Trophoblast cell (in vitro differentiated cells and primary cell): Measurements from ENCODE around the gene SLC4A1.
"Not testable (repeated sequence)": the region's sequence is repeated elsewhere in the genome, so short reads cannot be mapped to it uniquely, and the experiment has no call there.

ENCODE experiments used
- DNase-seq, 2 donors: peaks; one replicate each; pipeline ENCODE4 v3.0.0-alpha.2; 2016
- H2AFZ ChIP-seq: 2 replicates; pipeline ENCODE4 v1.6.1; 2013; ENCODE audit warnings: low read length, moderate library complexity, mild to moderate bottlenecking; ENCODE audit not compliant: insufficient read depth, poor library complexity
- H2AK5ac ChIP-seq: 2 replicates; pipeline ENCODE4 v1.6.1; 2013; ENCODE audit warnings: mild to moderate bottlenecking, low read length
- H2BK120ac ChIP-seq: 2 replicates; pipeline ENCODE4 v1.6.1; 2013; ENCODE audit warnings: low read length, mild to moderate bottlenecking, moderate library complexity; ENCODE audit not compliant: insufficient read depth, poor library complexity
- H2BK12ac ChIP-seq: 2 replicates; pipeline ENCODE4 v1.6.1; 2013; ENCODE audit warnings: mild to moderate bottlenecking, low read length, moderate library complexity
- H2BK5ac ChIP-seq: 2 replicates; pipeline ENCODE4 v1.6.1; 2013; ENCODE audit warnings: low read length, low read depth, moderate library complexity, mild to moderate bottlenecking; ENCODE audit not compliant: poor library complexity
- H3K14ac ChIP-seq: 2 replicates; pipeline ENCODE4 v1.6.1; 2013; ENCODE audit warnings: mild to moderate bottlenecking, low read length
- H3K18ac ChIP-seq: 2 replicates; pipeline ENCODE4 v1.6.1; 2013; ENCODE audit warnings: mild to moderate bottlenecking, low read length
- H3K23ac ChIP-seq: 2 replicates; pipeline ENCODE4 v1.6.1; 2013; ENCODE audit warnings: low read length
- H3K27ac ChIP-seq: 2 replicates; pipeline ENCODE4 v1.5.1; 2013; ENCODE audit warnings: low read depth, mild to moderate bottlenecking, inconsistent platforms, low read length, moderate library complexity
- H3K27me3 ChIP-seq: 2 replicates; pipeline ENCODE4 v1.6.1; 2013; ENCODE audit warnings: inconsistent platforms, mild to moderate bottlenecking, low read length, moderate library complexity; ENCODE audit not compliant: insufficient read depth
- H3K36me3 ChIP-seq, 2 experiments: 1 replicate in 1 of 2; 2 replicates in 1 of 2; pipeline ENCODE4 v1.6.1; 2013; ENCODE audit warnings: low read length in 2 of 2, mild to moderate bottlenecking in 2 of 2, moderate library complexity in 1 of 2; ENCODE audit not compliant: insufficient read depth in 2 of 2, control insufficient read depth in 1 of 2
- H3K4ac ChIP-seq: 2 replicates; pipeline ENCODE4 v1.6.1; 2013; ENCODE audit warnings: low read depth, mild to moderate bottlenecking, low read length, moderate library complexity
- H3K4me1 ChIP-seq, 2 experiments: 1 replicate in 1 of 2; 2 replicates in 1 of 2; pipeline ENCODE4 v1.6.1; 2013; ENCODE audit warnings: low read length in 2 of 2, mild to moderate bottlenecking in 2 of 2, moderate library complexity in 1 of 2; ENCODE audit not compliant: insufficient read depth in 2 of 2, control insufficient read depth in 1 of 2
- H3K4me2 ChIP-seq: 2 replicates; pipeline ENCODE4 v1.6.1; 2013; ENCODE audit warnings: inconsistent platforms, mild to moderate bottlenecking, low read length, moderate library complexity
- H3K4me3 ChIP-seq: 2 replicates; pipeline ENCODE4 v1.5.1; 2013; ENCODE audit warnings: mild to moderate bottlenecking, low read depth, low read length, inconsistent platforms
- H3K79me1 ChIP-seq: one replicate; pipeline ENCODE4 v1.6.1; 2013; ENCODE audit warnings: low read length
- H3K79me2 ChIP-seq: 2 replicates; pipeline ENCODE4 v1.6.1; 2013; ENCODE audit warnings: low read length, mild to moderate bottlenecking; ENCODE audit not compliant: control insufficient read depth, insufficient read depth, poor library complexity
- H3K9ac ChIP-seq: 2 replicates; pipeline ENCODE4 v1.6.1; 2013; ENCODE audit warnings: mild to moderate bottlenecking, low read length
- H3K9me3 ChIP-seq: 2 replicates; pipeline ENCODE4 v1.6.1; 2013; ENCODE audit warnings: low read depth, mild to moderate bottlenecking, control low read depth, inconsistent platforms, low read length; ENCODE audit not compliant: insufficient read depth
- H4K12ac ChIP-seq: 2 replicates; pipeline ENCODE4 v1.6.1; 2013; ENCODE audit warnings: low read depth, mild to moderate bottlenecking, low read length, moderate library complexity
- H4K8ac ChIP-seq: 2 replicates; pipeline ENCODE4 v1.6.1; 2013; ENCODE audit warnings: low read depth, mild to moderate bottlenecking, low read length, moderate library complexity
- H4K91ac ChIP-seq: one replicate; pipeline ENCODE4 v1.6.1; 2013; ENCODE audit warnings: low read depth, mild to moderate bottlenecking, low read length, moderate library complexity
- WGBS: extraction: QIAGEN DNeasy Blood & Tissue Kit; methylation state at CpG from one replicate; pipeline ENCODE4 v1.1.7; 2013; ENCODE audit warnings: missing lambda C conversion rate; ENCODE audit not compliant: insufficient read length, insufficient coverage; ENCODE audit errors: extremely low coverage; 5-methylcytosine and 5-hydroxymethylcytosine counted together

SLC4A1 gene

GRCh38 chr17:44247876-44248736, 19.8 kb downstream of the SLC4A1 start:
- no peak overlapping the region for H2BK5ac ChIP-seq
- H2AK5ac ChIP-seq, result no peak overlapping the region
- H4K91ac ChIP-seq, result no peak overlapping the region
- no CpG with 5 or more reads among the region's 10 CpGs for WGBS
- no peaks in the 10 kb centered on the region for H3K9me3 ChIP-seq
- H3K4ac ChIP-seq, result no peak overlapping the region
- H2AFZ ChIP-seq, result no peak overlapping the region
- no peaks in the 10 kb centered on the region for H3K36me3 ChIP-seq
- H3K18ac ChIP-seq, result no peak overlapping the region
- H3K4me2 ChIP-seq, result no peak overlapping the region
- no peak overlapping the region for H2BK12ac ChIP-seq
- H3K4me1 ChIP-seq, result no peaks in the 10 kb centered on the region
- no peak overlapping the region for H3K9ac ChIP-seq
- no peak overlapping the region for H3K23ac ChIP-seq
- H3K79me2 ChIP-seq, result no peaks in the 10 kb centered on the region
- no peak overlapping the region for H3K27ac ChIP-seq
- no peaks in the 10 kb centered on the region for H3K79me1 ChIP-seq
- no peak overlapping the region for H3K4me3 ChIP-seq
- no peaks in the 10 kb centered on the region for H3K27me3 ChIP-seq
- no peak overlapping the region for H4K8ac ChIP-seq
- DNase-seq, result no peak
- H4K12ac ChIP-seq, result no peak overlapping the region
- H2BK120ac ChIP-seq, result no peak overlapping the region
- no peak overlapping the region for H3K14ac ChIP-seq

GRCh38 chr17:44247440-44247841, 20.5 kb downstream of the SLC4A1 start:
- no peaks in the 10 kb centered on the region for H3K79me1 ChIP-seq
- no peak overlapping the region for H3K9ac ChIP-seq
- H3K9me3 ChIP-seq, result no peaks in the 10 kb centered on the region
- H2AFZ ChIP-seq, result no peak overlapping the region
- no peak overlapping the region for H3K4me2 ChIP-seq
- no peak overlapping the region for H3K23ac ChIP-seq
- H3K18ac ChIP-seq, result no peak overlapping the region
- no peaks in the 10 kb centered on the region for H3K4me1 ChIP-seq
- no peak overlapping the region for H2BK5ac ChIP-seq
- no peak overlapping the region for H2BK12ac ChIP-seq
- no peaks in the 10 kb centered on the region for H3K27me3 ChIP-seq
- no peak overlapping the region for H3K14ac ChIP-seq
- H3K27ac ChIP-seq, result no peak overlapping the region
- no peak overlapping the region for H4K91ac ChIP-seq
- no peaks in the 10 kb centered on the region for H3K79me2 ChIP-seq
- WGBS, result no CpG with 5 or more reads among the region's 7 CpGs
- no peak overlapping the region for H3K4me3 ChIP-seq
- no peak overlapping the region for H2BK120ac ChIP-seq
- no peak for DNase-seq
- no peaks in the 10 kb centered on the region for H3K36me3 ChIP-seq
- H4K8ac ChIP-seq, result no peak overlapping the region
- no peak overlapping the region for H3K4ac ChIP-seq
- H2AK5ac ChIP-seq, result no peak overlapping the region
- H4K12ac ChIP-seq, result no peak overlapping the region

DNA sequence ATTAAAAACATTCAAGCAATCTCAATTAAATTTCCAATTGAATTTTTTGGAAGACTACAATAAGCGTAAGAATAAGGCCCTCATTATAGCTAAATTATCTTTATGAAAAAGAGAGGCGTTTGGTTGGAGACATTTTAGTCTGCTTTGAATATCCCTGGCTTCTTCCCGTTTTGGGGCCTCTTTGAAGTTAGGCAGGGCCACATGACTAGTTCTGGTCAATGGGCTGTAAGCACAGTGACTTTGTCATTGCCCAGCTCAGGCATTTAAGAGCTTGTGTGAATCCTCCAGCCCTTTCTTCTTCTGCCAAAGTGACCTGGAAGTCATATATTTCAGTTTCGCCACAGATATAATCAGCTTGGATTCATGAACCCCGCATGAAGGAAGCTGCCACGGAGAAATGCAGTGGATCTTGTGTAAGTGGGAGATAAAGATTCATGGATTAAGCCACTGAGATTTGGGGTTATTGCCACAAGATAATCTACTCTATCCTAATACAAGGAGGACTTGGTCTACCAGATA, 26.8 kb downstream of the SLC4A1 start:
- H2AFZ ChIP-seq, result no peak overlapping the region
- WGBS, result no CpG with 5 or more reads among the region's 6 CpGs

GRCh38 chr17:44237886-44238285, 30.0 kb downstream of the SLC4A1 start:
- H3K79me2 ChIP-seq, H3K18ac ChIP-seq, H3K9ac ChIP-seq, H3K36me3 ChIP-seq, H3K4me1 ChIP-seq, H3K4me3 ChIP-seq, DNase-seq, H2BK12ac ChIP-seq, H3K23ac ChIP-seq, H3K14ac ChIP-seq, H3K27ac ChIP-seq, H3K4ac ChIP-seq, H4K8ac ChIP-seq, H4K91ac ChIP-seq, H2BK120ac ChIP-seq, H3K79me1 ChIP-seq, H2AFZ ChIP-seq, H4K12ac ChIP-seq, H3K27me3 ChIP-seq, H2BK5ac ChIP-seq, H2AK5ac ChIP-seq, H3K9me3 ChIP-seq, H3K4me2 ChIP-seq: not testable (repeated sequence)
- no CpG with 5 or more reads among the region's 28 CpGs for WGBS

More for the DNA sequence above, 26.8 kb downstream of the SLC4A1 start:
- no peak overlapping the region for H2AK5ac ChIP-seq
- H2BK12ac ChIP-seq, result no peak overlapping the region
- no peak overlapping the region for H3K4me2 ChIP-seq
- no peak overlapping the region for H3K4ac ChIP-seq
- H3K79me2 ChIP-seq, result no peaks in the 10 kb centered on the region
- no peak overlapping the region for H2BK5ac ChIP-seq
- H3K9ac ChIP-seq, result no peak overlapping the region
- H3K79me1 ChIP-seq, result no peaks in the 10 kb centered on the region
- no peaks in the 10 kb centered on the region for H3K36me3 ChIP-seq
- H3K27me3 ChIP-seq, result no peaks in the 10 kb centered on the region
- no peak overlapping the region for H3K4me3 ChIP-seq
- H4K12ac ChIP-seq, result no peak overlapping the region
- no peak overlapping the region for H3K23ac ChIP-seq
- H4K8ac ChIP-seq, result no peak overlapping the region
- DNase-seq, result peak in 1 of 2 donors; percentile 17
- H4K91ac ChIP-seq, result no peak overlapping the region
- no peak overlapping the region for H3K27ac ChIP-seq
- H3K9me3 ChIP-seq, result no peaks in the 10 kb centered on the region
- no peak overlapping the region for H3K18ac ChIP-seq
- no peaks in the 10 kb centered on the region for H3K4me1 ChIP-seq
- H3K14ac ChIP-seq, result no peak overlapping the region
- H2BK120ac ChIP-seq, result no peak overlapping the region
